ENCODE results near the gene IFT88. TPM values are rescaled to one million over a fixed set of nuclear protein-coding genes. Genes with fewer than 3 reads are reported as not detected.

IFT88 gene
- total RNA-seq, 1 experiment from 2014 or later: 5.2 TPM

DNA sequence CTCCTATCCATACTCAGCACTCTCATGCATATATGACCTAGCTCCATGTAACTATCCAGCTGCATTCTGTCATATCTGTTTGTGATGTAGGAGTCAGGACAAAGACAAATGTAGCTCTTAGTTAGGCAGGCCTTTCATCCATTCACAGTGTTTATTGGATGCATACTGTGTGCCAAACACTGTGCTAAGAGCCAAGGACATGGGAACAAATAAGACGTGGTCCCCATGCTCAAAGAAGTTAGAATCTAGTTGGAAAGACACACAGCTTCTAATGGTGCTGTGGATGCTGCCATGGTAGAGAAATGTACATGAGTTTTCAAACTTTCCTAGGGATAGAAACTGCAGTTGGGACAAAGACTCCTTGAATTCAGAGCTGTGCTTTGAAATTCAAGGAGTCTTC, 104.8 kb downstream of the IFT88 start:
- Histone ChIP-seq H3T11ph (ENCODE audit: low read length) (no peak overlapping the region), H4K20me1 (ENCODE audit: control insufficient read depth, insufficient read depth, insufficient read length) (no peaks in the 10 kb centered on the region), H3K4ac (ENCODE audit: low read depth, low read length) (no peak overlapping the region), H3K9me3 (ENCODE audit: control insufficient read depth, low read depth, low read length) (no peaks in the 10 kb centered on the region), H2BK20ac (ENCODE audit: low read depth, low read length, poor library complexity, severe bottlenecking) (no peak overlapping the region), H3K79me1 (ENCODE audit: insufficient read depth, low read depth, low read length, poor library complexity, severe bottlenecking) (no peaks in the 10 kb centered on the region), H3K23ac (ENCODE audit: insufficient read length, low read depth, low read length) (no peak overlapping the region), H3K23me2 (ENCODE audit: insufficient read length, low read depth, low read length, poor library complexity, severe bottlenecking) (no peaks in the 10 kb centered on the region), H2BK12ac (ENCODE audit: insufficient read length, low read depth, low read length) (no peak overlapping the region), H4K5ac (ENCODE audit: insufficient read length, low read depth, low read length) (no peak overlapping the region), H2BK120ac (ENCODE audit: low read depth, low read length, poor library complexity, severe bottlenecking) (no peak overlapping the region), H4K91ac (ENCODE audit: insufficient read length, low read depth, low read length) (no peak overlapping the region), H3K4me2 (ENCODE audit: insufficient read depth, insufficient read length, low read length) (no peak overlapping the region), H3K18ac (ENCODE audit: insufficient read length, low read depth, low read length) (no peak overlapping the region), H2BK15ac (ENCODE audit: low read depth, low read length) (no peak overlapping the region), H3K4me1 (ENCODE audit: insufficient read depth, low read length) (no peaks in the 10 kb centered on the region), H2AFZ (ENCODE audit: low read length) (no peak overlapping the region), H4K8ac (replicated peaks; ENCODE audit: insufficient read length, low read depth, low read length) (no peak overlapping the region), H3K56ac (ENCODE audit: insufficient read length, low read depth, low read length) (no peak overlapping the region), H3K79me2 (ENCODE audit: insufficient read depth, low read length) (no peaks in the 10 kb centered on the region), H3K14ac (ENCODE audit: insufficient read depth, low read length) (no peak overlapping the region), H2AK5ac (ENCODE audit: insufficient read length, low read length) (no peak overlapping the region), H3K27me3 (ENCODE audit: insufficient read depth, low read length) (no peaks in the 10 kb centered on the region), H3K9ac (ENCODE audit: extremely low read depth, insufficient read length, low read length) (no peak overlapping the region), H2BK5ac (ENCODE audit: insufficient read length, low read length) (no peak overlapping the region), H3K27ac (ENCODE audit: insufficient read length, low read depth, low read length) (no peak overlapping the region)
- Mint-ChIP-seq H3K9me3 (no peaks in the 10 kb centered on the region), H3K27ac (no peak overlapping the region), H3K4me3 (no peak overlapping the region), H3K4me1 (no peaks in the 10 kb centered on the region), H3K27me3 (ENCODE audit: low read depth) (no peaks in the 10 kb centered on the region), H3K36me3 (ENCODE audit: insufficient read depth in 1 of 3, low read depth in 3 of 3) (no peaks in the 10 kb centered on the region)
- DNase-seq: no peak
- no CpG with 5 or more reads among the region's 1 CpG for WGBS (ENCODE audit: extremely low coverage, insufficient read length, low lambda C conversion rate)
- TF ChIP-seq, protein P1, sequence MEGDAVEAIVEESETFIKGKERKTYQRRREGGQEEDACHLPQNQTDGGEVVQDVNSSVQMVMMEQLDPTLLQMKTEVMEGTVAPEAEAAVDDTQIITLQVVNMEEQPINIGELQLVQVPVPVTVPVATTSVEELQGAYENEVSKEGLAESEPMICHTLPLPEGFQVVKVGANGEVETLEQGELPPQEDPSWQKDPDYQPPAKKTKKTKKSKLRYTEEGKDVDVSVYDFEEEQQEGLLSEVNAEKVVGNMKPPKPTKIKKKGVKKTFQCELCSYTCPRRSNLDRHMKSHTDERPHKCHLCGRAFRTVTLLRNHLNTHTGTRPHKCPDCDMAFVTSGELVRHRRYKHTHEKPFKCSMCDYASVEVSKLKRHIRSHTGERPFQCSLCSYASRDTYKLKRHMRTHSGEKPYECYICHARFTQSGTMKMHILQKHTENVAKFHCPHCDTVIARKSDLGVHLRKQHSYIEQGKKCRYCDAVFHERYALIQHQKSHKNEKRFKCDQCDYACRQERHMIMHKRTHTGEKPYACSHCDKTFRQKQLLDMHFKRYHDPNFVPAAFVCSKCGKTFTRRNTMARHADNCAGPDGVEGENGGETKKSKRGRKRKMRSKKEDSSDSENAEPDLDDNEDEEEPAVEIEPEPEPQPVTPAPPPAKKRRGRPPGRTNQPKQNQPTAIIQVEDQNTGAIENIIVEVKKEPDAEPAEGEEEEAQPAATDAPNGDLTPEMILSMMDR (conservative IDR thresholded peaks at IDR 0.05): no peak

Data from H9 (cell line).